ENCODE results near the gene GCH1. TPM values are rescaled to one million over a fixed set of nuclear protein-coding genes. Genes with fewer than 3 reads are reported as not detected.

GCH1 gene
- total RNA-seq, 4 donors from 2014 or later = 1.5 to 6.8 (median 1.7) TPM

GRCh38 chr14:54893151-54893760 is 9.4 kb downstream of the GCH1 start:
- Histone ChIP-seq H3K9me3 (no peaks in the 10 kb centered on the region), H3K27me3 (no peaks in the 10 kb centered on the region), H3K27ac (replicated peaks in 1 of 4) (no peak overlapping the region), H3K36me3 (no peaks in the 10 kb centered on the region), H3K4me1 (no peaks in the 10 kb centered on the region), H3K4me3 (no peak overlapping the region)
- no peak for DNase-seq (ENCODE audit: extremely low spot score)
- TF ChIP-seq EP300 (IDR thresholded peaks at IDR 0.05) = no peak
- peak; percentile 54 to 79 (median 67) for TF ChIP-seq CTCF (IDR thresholded peaks at IDR 0.05)
- WGBS = 78% methylated on average over 3 of the region's 3 CpGs
- intact Hi-C loops (cut with DNase I) = loop anchor here (10.0 kb wide), 1 partner anchor 88 kb away; no protein-coding TSS in a partner anchor

GRCh38 chr14:54891471-54892245 is 11.0 kb downstream of the GCH1 start:
- Histone ChIP-seq H3K9me3 (no peaks in the 10 kb centered on the region), H3K36me3 (no peaks in the 10 kb centered on the region), H3K4me1 (no peaks in the 10 kb centered on the region), H3K4me3 (no peak overlapping the region), H3K27me3 (no peaks in the 10 kb centered on the region), H3K27ac (replicated peaks in 1 of 4) (no peak overlapping the region)
- TF ChIP-seq CTCF (IDR thresholded peaks at IDR 0.05) = no peak
- no peak for TF ChIP-seq POLR2A (IDR thresholded peaks at IDR 0.05; ENCODE audit: low read depth)
- no peak for TF ChIP-seq EP300 (IDR thresholded peaks at IDR 0.05)
- TF ChIP-seq POLR2AphosphoS5 (IDR thresholded peaks at IDR 0.05) = no peak
- 95% methylated on average over 10 of the region's 10 CpGs for WGBS
- intact Hi-C loops (cut with DNase I) = loop anchor here (10.0 kb wide), 1 partner anchor 87 kb away; no protein-coding TSS in a partner anchor
- DNase-seq (ENCODE audit: extremely low spot score) = no peak

- Histone ChIP-seq H3K4me3 (no peak overlapping the region), H3K9me3 (no peaks in the 10 kb centered on the region), H3K27ac (replicated peaks in 1 of 4) (no peak overlapping the region), H3K27me3 (no peaks in the 10 kb centered on the region), H3K4me1 (no peaks in the 10 kb centered on the region), H3K36me3 (no peaks in the 10 kb centered on the region)
- WGBS = 100% methylated on average over 1 of the region's 1 CpG
- no peak for DNase-seq (ENCODE audit: extremely low spot score)
- intact Hi-C loops (cut with DNase I) = loop anchor here (10.0 kb wide), 1 partner anchor 86 kb away; no protein-coding TSS in a partner anchor
- TF ChIP-seq EP300 (IDR thresholded peaks at IDR 0.05) = no peak
- no peak for TF ChIP-seq POLR2A (IDR thresholded peaks at IDR 0.05; ENCODE audit: low read depth)
- TF ChIP-seq CTCF (IDR thresholded peaks at IDR 0.05) = no peak
Measured at GRCh38 chr14:54890788-54891187, 11.8 kb downstream of the GCH1 start.

GRCh38 chr14:54889919-54890318 is 12.7 kb downstream of the GCH1 start:
- Histone ChIP-seq H3K4me1 (no peaks in the 10 kb centered on the region), H3K36me3 (no peaks in the 10 kb centered on the region), H3K27ac (replicated peaks in 1 of 4) (no peak overlapping the region), H3K4me3 (no peak overlapping the region), H3K9me3 (no peaks in the 10 kb centered on the region), H3K27me3 (no peaks in the 10 kb centered on the region)
- TF ChIP-seq POLR2A (IDR thresholded peaks at IDR 0.05; ENCODE audit: low read depth) (no peak), EP300 (IDR thresholded peaks at IDR 0.05) (no peak), POLR2AphosphoS5 (IDR thresholded peaks at IDR 0.05) (no peak), CTCF (IDR thresholded peaks at IDR 0.05) (no peak)
- intact Hi-C loops (cut with DNase I) = loop anchor here (10.0 kb wide), 1 partner anchor 85 kb away; no protein-coding TSS in a partner anchor
- no peak for DNase-seq (ENCODE audit: extremely low spot score)
- WGBS = 94% methylated on average over 8 of the region's 8 CpGs
